OCI-LY7 (cell line): ENCODE measurements around the gene PPP4R1.

Experiments
- CTCF ChIP-seq: fragments of 200-600 bp; sonication (generic); conservative IDR thresholded peaks from 2 replicates; pipeline ENCODE4 v1.5.1; 2014; ENCODE audit warnings: mild to moderate bottlenecking, antibody characterized with exemption, low read length, moderate library complexity, mixed read lengths
- EZH2phosphoT487 ChIP-seq: fragments of 200-600 bp; sonication (generic); IDR thresholded peaks from 2 replicates; pipeline ENCODE4 v1.6.1; 2018; ENCODE audit warnings: low read depth, borderline replicate concordance, mild to moderate bottlenecking, mixed run types, antibody characterized with exemption, low read length, moderate library complexity, mixed read lengths

- no peak for TF ChIP-seq CTCF
- TF ChIP-seq EZH2phosphoT487: no peak
Measured at GRCh38 chr18:9535430-9535991, 78.8 kb downstream of the PPP4R1 start.
